Amniotic epithelial cell (primary cell): Measurements from ENCODE around the gene BTN1A1.
A peak's percentile ranks its signal among the peaks of the same experiment; 100 is the strongest.
"Not testable (repeated sequence)": the region's sequence is repeated elsewhere in the genome, so short reads cannot be mapped to it uniquely, and the experiment has no call there.

Experiments
- DNase-seq: peaks from one replicate; pipeline ENCODE4 v3.0.0-alpha.2; 2010; ENCODE audit warnings: low read depth

The BTN1A1 gene

DNA sequence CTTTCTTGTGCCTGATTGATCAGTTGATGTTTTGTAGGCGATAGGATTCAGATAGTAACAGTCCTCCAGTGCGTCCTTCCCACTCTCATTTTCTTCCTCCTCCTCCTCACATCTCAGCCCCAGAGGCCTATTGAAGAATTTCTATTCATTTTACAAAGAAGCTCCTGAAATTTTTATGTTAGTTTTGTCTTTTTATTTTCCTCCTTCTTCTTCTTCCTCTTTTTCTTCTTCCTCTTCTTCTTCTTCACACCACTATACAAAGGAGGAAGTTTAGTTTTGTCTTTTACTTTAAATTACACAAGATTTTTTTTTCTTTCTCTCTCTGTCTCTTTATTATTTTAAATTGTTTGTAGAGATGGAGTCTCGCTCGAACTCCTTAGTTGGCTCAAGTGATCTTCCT lies 23.2 kb upstream of the BTN1A1 start:
- DNase-seq: no peak

- no peak for DNase-seq
Measured at GRCh38 chr6:26477426-26477825, 22.7 kb upstream of the BTN1A1 start.

GRCh38 chr6:26478100-26478984 lies 21.8 kb upstream of the BTN1A1 start:
- DNase-seq: no peak

- DNase-seq: no peak
Measured at GRCh38 chr6:26478985-26479278, 21.2 kb upstream of the BTN1A1 start.

- no peak for DNase-seq
Measured at GRCh38 chr6:26482338-26482737, 17.8 kb upstream of the BTN1A1 start.

- DNase-seq: no peak
Measured at GRCh38 chr6:26483727-26484126, 16.4 kb upstream of the BTN1A1 start.

DNA sequence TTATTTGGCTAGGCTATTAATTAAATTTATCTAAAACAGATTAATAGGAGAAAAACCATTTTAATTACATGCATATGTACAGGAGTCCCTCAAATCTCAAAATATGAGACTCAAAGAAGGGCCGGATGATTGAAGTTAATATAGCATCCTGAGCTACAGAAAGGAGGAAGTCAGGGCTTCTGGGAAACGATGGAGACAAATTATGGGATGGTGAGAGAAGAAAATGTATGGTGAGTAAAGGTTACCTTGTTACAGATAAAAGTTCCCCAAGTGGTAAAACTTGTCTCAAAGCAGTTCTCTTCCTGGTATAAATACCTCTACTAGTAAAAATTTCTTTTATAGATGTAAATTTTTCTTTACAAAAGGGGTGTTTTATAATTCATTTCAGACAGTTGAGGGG lies 15.9 kb upstream of the BTN1A1 start:
- DNase-seq: no peak

GRCh38 chr6:26485112-26485780 lies 14.9 kb upstream of the BTN1A1 start:
- no peak for DNase-seq

GRCh38 chr6:26486358-26486757 lies 13.7 kb upstream of the BTN1A1 start:
- no peak for DNase-seq

DNA sequence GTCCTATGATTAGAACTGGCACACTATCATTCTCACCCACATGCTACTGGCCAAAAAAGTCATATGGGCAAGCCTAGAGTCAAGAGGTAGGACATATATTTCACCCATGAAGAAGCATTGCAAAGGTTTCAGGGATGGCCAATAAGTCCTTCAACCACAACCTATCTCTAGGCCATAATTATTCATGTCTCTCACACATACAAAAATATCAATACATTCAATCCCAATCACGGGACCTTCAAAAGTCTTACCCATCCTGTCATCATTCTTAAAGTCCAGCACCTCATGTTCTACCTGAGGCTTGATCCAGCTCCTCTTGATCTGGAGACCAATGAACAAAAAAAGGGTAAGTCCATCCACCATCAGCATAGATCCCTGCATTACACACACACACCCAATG lies 12.6 kb upstream of the BTN1A1 start:
- no peak for DNase-seq

DNA sequence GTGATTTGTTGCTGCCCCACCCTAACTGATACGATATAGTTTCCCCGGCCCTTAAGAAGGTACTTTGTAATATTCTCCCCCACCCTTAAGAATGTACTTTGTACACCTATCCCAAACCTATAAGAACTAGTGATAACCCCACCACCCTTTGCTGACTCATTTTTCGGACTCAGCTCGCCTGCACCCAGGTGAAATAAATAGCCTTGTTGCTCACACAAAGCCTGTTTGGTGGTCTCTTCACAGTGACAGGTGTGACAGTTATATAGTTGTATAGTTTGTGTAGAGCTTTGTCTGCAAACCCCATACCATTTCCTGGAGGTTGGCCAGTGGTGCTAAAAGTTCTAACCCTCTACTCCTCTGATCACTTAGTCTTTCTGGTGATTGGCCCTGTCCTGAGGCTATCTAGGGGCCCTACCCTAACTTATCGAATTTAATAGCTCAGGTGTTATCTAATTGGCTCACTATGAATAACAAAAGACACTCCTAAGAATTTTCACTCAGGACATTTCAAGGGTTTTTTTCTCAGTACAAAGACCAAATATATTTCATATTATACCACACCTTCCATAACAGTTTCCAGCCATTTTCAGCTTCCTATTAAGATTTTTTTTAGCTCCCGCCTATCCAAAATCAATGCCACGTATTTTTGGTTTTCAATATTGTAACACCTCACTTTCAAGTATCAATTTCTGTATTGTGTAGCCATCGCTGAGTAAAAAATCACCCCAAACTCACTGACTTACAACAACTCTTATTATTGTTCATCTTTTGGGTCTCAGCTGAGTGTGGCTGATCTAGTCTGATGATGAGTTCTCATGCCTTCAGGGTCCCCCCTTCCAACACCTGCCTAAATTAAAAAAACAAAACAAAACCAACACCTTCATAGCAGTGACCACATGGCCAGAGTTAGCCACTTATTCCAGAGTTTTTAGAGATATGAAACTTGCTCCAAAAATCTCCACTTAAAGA lies 9.8 kb upstream of the BTN1A1 start:
- DNase-seq: no peak

GRCh38 chr6:26491604-26492003 lies 8.5 kb upstream of the BTN1A1 start:
- no peak for DNase-seq

- DNase-seq: peak; percentile 23
Measured at GRCh38 chr6:26493258-26493657, 6.8 kb upstream of the BTN1A1 start.

- no peak for DNase-seq
Measured at GRCh38 chr6:26494117-26494516, 6.0 kb upstream of the BTN1A1 start.

GRCh38 chr6:26495281-26495680 lies 4.8 kb upstream of the BTN1A1 start:
- no peak for DNase-seq

GRCh38 chr6:26497610-26498009 lies 2.5 kb upstream of the BTN1A1 start:
- no peak for DNase-seq

DNA sequence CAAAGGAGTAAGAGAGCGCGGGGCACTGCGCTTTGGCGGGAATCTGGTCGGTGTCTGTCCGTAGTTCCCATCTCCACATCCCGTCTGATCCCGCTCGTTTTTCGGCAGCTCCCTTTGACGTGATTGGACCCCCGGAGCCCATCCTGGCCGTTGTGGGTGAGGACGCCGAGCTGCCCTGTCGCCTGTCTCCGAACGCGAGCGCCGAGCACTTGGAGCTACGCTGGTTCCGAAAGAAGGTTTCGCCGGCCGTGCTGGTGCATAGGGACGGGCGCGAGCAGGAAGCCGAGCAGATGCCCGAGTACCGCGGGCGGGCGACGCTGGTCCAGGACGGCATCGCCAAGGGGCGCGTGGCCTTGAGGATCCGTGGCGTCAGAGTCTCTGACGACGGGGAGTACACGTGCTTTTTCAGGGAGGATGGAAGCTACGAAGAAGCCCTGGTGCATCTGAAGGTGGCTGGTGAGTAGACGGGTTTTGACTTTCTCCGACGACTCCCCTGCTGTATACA lies 1.4 kb downstream of the BTN1A1 start:
- no peak for DNase-seq

- no peak for DNase-seq
Measured at GRCh38 chr6:26502165-26502564, 2.1 kb downstream of the BTN1A1 start.

- no peak for DNase-seq
Measured at GRCh38 chr6:26502626-26503025, 2.5 kb downstream of the BTN1A1 start.

DNA sequence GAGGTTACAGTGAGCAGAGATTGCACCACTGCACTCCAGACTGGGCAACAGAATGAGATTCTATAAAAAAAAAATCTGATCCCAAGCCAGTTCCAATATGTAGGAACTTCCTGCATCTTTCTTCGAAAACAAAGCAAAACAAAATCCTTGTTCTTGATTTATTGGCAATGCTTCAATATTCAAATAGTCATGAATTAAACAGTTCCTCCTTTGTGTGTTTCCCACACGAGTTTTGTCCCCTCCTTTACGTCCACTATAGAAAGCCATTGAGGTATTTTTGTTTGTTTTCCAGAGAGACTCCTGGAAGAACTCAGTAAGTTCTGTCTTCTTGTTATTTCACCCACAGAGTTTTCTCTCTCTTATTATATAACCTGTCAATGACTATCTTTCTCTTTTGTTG lies 7.6 kb downstream of the BTN1A1 start:
- DNase-seq: no peak

DNA sequence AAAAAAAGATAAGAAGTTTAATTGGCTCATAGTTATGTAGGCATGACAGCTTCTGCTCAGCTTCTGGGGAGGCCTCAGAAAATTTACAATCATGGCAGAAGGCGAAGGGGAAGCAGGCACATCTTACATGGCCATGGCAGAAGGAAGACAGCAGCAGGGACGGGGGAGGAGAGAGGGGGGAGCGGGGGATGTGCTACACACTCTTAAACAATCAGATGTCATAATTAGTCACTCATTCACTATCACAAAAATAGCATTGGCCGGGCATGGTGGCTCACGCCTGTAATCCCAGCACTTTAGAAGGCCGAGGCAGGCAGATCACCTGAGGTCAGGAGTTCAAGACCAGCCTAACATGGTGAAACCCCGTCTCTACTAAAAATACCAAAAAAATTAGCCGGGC lies 10.9 kb downstream of the BTN1A1 start:
- not testable (repeated sequence) for DNase-seq

DNA sequence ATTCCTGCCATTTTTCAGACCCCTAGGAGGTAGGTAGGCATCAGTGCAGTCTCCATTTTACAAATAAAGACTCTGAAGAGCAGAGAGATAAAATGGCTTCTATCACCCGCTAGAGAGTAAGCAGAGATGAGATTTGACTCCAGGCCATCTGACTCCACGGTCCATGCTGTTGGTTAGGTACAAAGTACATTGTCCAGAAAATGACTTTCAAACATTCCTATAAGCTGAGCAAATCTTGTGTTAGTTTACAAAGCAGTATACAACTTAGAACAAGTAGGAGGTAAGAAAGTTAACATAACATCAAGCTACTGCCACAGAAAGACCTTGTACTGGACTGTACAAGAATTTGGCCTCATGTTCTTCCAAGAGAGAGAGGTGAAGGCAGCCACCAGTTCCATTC lies 14.9 kb downstream of the BTN1A1 start:
- DNase-seq: no peak
